HG03442 (cell line): ENCODE measurements around the gene CCDC28B.

ENCODE experiments used
- ATAC-seq: cut with Tn5 transposase; IDR thresholded peaks from one replicate; pipeline ENCODE4 v1.9.1; 2021; ENCODE audit warnings: mild to moderate bottlenecking, moderate library complexity; ENCODE audit not compliant: unreplicated experiment

CCDC28B gene

DNA sequence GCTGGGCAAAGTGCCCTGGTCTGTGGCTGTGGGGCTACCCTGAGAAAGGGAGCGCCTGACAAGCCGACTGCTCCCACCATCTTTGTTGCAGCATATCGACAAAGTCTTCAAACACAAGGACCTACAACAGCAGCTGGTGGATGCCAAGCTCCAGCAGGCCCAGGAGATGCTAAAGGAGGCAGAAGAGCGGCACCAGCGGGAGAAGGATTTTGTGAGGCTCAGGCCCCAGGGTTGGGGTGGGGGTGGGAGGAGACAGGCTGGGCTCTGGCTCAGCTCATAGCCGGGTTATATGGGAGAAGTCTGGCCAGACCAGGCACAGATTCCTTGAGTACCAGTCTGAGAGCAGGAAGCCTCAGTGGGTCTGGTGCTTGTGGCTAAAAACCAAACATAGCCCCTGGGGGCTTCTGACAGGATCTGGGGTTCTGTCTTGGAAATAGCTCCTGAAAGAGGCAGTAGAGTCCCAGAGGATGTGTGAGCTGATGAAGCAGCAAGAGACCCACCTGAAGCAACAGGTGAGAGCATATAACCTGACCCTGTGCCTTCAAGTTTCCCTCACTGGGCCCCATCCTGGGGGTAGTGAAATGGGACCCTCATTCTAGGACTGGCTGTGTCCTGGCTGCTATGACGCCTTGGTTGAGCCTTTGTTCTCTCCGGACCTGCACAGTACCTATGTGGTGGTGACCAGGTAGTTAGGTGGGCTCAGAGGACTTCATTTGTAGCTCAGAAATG is 8.0 kb upstream of the CCDC28B start:
- no peak for ATAC-seq

DNA sequence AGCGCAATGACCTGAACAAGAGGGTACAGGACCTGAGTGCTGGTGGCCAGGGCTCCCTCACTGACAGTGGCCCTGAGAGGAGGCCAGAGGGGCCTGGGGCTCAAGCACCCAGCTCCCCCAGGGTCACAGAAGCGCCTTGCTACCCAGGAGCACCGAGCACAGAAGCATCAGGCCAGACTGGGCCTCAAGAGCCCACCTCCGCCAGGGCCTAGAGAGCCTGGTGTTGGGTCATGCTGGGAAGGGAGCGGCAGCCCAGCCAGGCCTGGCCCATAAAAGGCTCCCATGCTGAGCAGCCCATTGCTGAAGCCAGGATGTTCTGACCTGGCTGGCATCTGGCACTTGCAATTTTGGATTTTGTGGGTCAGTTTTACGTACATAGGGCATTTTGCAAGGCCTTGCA is 5.4 kb upstream of the CCDC28B start:
- ATAC-seq: no peak

DNA sequence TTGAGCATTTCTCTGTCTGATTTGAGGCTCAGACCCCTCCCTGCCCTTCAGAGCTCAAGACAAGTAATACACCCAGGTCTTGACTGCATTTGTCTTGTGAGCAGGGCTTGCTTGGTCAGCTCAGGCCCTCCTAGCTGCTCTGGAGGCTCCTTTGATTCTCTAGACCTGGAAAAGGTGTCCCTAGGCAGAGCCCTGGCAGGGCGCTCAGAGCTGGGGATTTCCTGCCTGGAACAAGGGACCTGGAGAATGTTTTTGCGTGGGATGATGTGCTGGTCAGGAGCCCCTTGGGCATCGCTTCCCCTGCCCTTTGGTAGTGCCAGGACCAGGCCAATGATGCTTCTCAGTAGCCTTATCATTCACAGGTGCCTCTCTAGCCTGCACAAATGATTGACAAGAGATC is 4.9 kb upstream of the CCDC28B start:
- ATAC-seq: no peak

- no peak for ATAC-seq
These were observed 4.2 kb upstream of the CCDC28B start for GRCh38 chr1:32195972-32196823.

DNA sequence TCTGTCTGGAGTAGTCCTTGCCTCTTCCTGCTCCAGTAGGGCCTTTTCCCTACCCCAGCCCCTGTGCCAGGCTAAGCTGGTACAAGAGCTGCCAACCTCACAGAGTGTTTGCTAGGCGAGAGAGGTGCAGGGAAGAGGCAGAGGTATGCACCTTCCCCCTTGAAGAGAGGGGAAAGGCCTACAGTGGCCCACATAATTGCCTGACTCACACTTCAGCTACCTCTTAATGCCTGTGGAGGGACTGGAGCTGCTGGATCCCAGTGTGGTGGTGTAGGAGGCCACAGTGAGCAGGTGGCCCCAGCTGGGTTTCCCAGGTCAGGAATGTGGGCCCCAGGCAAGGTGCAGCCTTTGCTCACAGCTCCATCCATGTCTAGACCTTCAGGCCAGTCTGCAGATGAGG is 3.3 kb upstream of the CCDC28B start:
- ATAC-seq: no peak

- no peak for ATAC-seq
These were observed 2.6 kb upstream of the CCDC28B start for GRCh38 chr1:32197837-32198236.

DNA sequence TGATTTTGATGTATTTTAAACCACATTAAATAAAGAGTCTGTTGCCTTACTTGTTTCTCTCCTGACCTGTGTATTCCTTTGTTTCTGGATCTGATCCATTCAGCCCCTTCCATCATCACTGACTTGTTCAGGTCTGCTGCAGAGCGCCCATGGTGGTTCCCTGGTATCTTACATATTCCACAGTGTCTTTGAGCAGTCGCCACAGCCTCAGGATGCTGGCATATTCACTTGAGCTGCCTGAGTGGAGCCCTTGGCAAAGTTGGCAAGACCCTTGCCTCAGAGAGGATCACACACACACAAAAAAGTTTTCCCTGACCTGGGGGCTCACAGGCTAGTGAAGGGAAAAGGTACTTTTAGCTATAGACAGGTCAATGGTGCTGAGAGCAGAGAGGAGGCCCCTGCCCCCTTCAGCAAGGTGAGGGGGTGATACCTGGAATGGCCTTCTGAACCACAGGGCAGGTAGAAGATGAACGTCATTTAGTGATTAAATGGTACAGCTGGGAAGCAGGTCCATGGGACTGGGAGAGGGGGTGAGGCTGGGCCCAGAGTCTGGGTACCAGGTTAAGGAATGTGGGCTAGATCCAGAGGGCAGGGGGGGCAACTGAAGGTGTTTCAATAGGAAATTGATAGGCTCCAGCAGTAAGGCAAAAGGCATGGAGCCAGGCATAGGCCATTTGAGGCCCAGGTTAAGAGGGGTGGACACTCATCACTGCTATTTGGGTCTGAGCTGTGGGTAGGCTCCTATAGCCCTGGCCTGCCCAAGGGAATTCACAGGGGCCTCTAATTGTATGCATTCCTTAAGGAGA is 2.0 kb upstream of the CCDC28B start:
- ATAC-seq: no peak

DNA sequence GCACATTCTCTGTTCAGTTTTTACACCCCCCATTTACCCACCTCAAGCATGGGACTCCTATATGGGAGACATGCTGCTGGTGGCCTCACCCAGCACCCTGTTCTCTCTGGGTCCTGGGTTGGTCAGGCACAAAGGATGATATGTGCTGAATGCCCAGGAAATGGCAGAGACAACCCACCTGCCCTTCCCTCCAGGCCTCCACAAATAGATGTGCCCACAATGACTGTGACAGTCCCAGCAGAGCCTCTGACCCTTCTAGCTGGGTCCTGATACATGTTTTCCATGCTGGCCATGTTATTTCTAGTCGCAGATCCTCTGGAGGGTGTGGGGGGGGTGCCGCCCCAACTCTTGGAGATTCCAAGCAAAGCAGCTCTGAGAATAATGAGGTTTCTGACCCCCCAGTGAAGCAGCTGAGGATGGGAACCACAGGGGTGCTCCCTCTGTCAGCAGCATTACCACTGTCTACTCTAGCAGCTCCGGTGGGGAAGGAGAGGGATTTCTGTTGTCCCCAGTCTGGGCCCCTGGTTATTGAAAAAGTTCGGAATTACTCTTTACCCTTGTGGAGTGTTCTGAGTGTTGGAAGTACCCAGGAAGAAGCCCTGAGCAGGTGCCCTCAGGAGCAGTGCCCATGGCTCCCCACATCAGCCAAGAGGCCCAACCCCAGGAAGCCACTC is 1.2 kb upstream of the CCDC28B start:
- ATAC-seq: no peak

GRCh38 chr1:32199717-32200072 is 700 bp upstream of the CCDC28B start:
- no peak for ATAC-seq

GRCh38 chr1:32201011-32201855 is 838 bp downstream of the CCDC28B start:
- no peak for ATAC-seq

DNA sequence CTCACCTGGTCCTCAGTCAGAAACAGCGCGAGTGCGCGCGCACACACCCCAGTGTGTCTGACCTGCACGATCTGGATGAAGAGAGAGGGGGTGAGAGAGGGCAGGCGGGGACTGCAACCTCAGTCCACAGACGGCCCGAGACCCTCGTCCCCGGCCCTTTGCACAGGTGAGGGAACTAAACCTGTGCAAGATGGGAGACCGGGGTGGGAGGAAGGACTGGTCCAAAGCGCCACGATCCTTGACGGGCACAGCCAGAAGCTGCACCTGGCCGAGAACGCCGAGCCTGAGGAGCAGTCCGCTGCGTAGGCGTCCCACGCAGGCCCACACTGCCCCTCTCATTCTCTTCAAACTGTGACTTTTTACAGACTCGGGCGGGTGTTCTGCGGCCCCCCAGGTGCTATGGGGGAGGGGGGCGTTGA is 4.6 kb downstream of the CCDC28B start:
- no peak for ATAC-seq

DNA sequence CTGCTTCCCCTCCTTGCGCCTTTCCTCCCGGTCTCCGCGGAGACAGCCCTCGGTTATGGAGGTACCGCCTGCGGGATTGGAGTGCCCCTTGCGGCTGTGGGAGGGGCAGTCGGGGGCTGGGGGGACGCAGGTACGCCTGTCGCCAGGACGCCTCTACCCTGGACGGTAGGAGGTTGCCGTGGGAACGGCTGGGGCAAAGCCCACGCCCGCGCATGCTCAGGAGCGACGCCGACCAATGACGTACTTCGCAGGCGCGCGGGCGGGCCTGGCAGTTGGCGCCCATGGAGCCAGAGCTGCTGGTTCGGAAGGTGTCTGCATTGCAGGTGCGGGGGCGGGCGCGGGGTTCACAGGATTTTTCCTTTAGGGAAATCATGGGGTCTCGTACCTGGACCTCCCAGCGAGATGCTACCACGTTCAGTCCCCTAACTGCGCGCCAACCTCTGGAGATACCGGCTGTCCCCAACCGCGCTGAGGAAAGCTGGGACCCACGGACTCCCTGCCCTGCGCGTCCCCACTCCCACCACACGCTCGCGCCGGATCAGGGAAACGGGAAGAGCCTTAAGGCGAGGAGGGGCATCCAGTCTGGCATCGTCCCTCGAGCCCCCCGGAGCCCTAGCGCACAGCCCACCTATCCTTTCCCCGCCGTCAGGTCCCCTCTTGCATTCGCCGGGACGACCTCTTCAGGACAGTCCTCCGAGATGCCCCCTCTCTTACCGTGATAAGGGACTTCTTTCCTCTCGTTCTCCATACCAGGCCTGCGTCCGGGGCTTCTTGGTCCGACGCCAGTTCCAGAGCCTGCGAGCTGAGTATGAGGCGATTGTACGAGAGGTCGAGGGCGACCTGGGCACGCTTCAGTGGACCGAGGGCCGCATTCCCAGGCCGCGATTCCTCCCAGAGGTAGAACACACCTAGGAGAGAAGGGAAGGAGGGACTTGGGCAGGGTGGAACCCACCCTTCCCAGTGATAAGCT is 5.3 kb downstream of the CCDC28B start, which contains the start of gene IQCC:
Gene IQCC (plus strand): TSS at position 271 of the 970 bp plus-strand sequence. CDS start 11 bp downstream, at position 282.
- ATAC-seq: no peak

GRCh38 chr1:32208469-32208868 is 8.1 kb downstream of the CCDC28B start:
- no peak for ATAC-seq

- ATAC-seq: no peak
These were observed 8.5 kb downstream of the CCDC28B start, which contains the start of gene DCDC2B for GRCh38 chr1:32208891-32209328. TSS of gene DCDC2B (plus strand) at chr1:32209089. CDS start at chr1:32209094, 5 bp downstream.

- ATAC-seq: no peak
These were observed 15.5 kb downstream of the CCDC28B start for GRCh38 chr1:32215629-32216480.

- ATAC-seq: no peak
These were observed 16.2 kb downstream of the CCDC28B start for GRCh38 chr1:32216566-32216965.

DNA sequence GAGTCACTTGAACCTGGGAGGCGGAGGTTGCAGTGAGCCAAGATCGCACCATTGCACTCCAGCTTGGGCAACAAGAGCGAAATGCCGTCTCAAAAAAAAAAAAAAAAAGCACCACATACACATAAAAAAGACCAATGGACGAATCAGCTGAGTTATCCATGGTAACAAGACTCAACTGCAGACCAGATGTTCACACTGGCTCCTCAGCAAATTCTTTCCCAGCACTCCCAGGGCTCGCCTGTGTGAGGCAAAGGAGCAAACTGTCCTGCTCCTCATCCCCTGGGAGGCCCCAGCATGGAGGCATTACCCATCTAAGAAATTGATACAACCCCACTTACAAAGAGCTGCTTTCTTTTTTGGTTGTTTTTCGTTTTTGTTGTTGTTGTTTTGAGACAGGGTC is 18.6 kb downstream of the CCDC28B start:
- no peak for ATAC-seq
